A673 (cell line): Measurements from ENCODE around the gene ATP2C1.

ENCODE experiments used
- CTCF ChIP-seq: fragments of 300-800, 200-600 bp; sonication (generic); conservative IDR thresholded peaks from 2 replicates; pipeline ENCODE4 v1.5.1; 2017; ENCODE audit warnings: low read depth, mild to moderate bottlenecking, antibody characterized with exemption, low read length, moderate library complexity, mixed read lengths
- EZH2 ChIP-seq: fragments of 200-600 bp; sonication (generic); IDR thresholded peaks from 2 replicates; pipeline ENCODE4 v1.6.1; 2017; ENCODE audit warnings: borderline replicate concordance, low read depth, mild to moderate bottlenecking, mixed read lengths, antibody characterized with exemption, low read length; ENCODE audit not compliant: poor library complexity, severe bottlenecking

GRCh38 chr3:130926504-130926903, 32.6 kb downstream of the ATP2C1 start:
- no peak for TF ChIP-seq CTCF
- no peak for TF ChIP-seq EZH2
